Measurements from ENCODE around the gene GPA33.

Gene GPA33

GRCh38 chr1:167114725-167115124, 24.5 kb upstream of the GPA33 start:
- no peaks in the 10 kb centered on the region for H3K9me3 ChIP-seq (ENCODE audit: control insufficient read depth, insufficient read depth, low read depth, low read length)
- no peak for TF ChIP-seq ZNF600 (tag by site-specific recombination; IDR thresholded peaks at IDR 0.05)
- TF ChIP-seq ZNF585B (tag by site-specific recombination; IDR thresholded peaks at IDR 0.05) = no peak
- no peak for TF ChIP-seq SP7 (tag by site-specific recombination; IDR thresholded peaks at IDR 0.05)
- TF ChIP-seq SCRT2 (tag by site-specific recombination; IDR thresholded peaks at IDR 0.05) = no peak
- TF ChIP-seq SALL2 (tag by site-specific recombination; IDR thresholded peaks at IDR 0.05; ENCODE audit: borderline replicate concordance) = no peak
- no peak for TF ChIP-seq ZNF354C (tag by site-specific recombination; IDR thresholded peaks at IDR 0.05; ENCODE audit: borderline replicate concordance, low read depth)
- no peak for TF ChIP-seq ZNF654 (tag by site-specific recombination; IDR thresholded peaks at IDR 0.05; ENCODE audit: low read depth)
- no peak for TF ChIP-seq ZNF174 (tag by site-specific recombination; IDR thresholded peaks at IDR 0.05)
- no peak for TF ChIP-seq ZNF776 (tag by site-specific recombination; IDR thresholded peaks at IDR 0.05; ENCODE audit: borderline replicate concordance)
- TF ChIP-seq FEZF1 (tag by site-specific recombination; IDR thresholded peaks at IDR 0.05) = no peak
- no peak for TF ChIP-seq ZNF664 (tag by site-specific recombination; IDR thresholded peaks at IDR 0.05)
- no peak for TF ChIP-seq ZSCAN16 (tag by site-specific recombination; IDR thresholded peaks at IDR 0.05)
- no peak for TF ChIP-seq ZBTB8A (tag by site-specific recombination; IDR thresholded peaks at IDR 0.05)
- TF ChIP-seq ZNF223 (tag by site-specific recombination; IDR thresholded peaks at IDR 0.05) = no peak
- no peak for TF ChIP-seq MZF1 (tag by site-specific recombination; IDR thresholded peaks at IDR 0.05; ENCODE audit: borderline replicate concordance)
- no peak for TF ChIP-seq ZNF658 (tag by site-specific recombination; IDR thresholded peaks at IDR 0.05)
- no peak for TF ChIP-seq ZNF580 (tag by site-specific recombination; IDR thresholded peaks at IDR 0.05)
- no peak for TF ChIP-seq ZNF677 (tag by site-specific recombination; IDR thresholded peaks at IDR 0.05)
- TF ChIP-seq ZNF639 (tag by site-specific recombination; IDR thresholded peaks at IDR 0.05) = no peak
- H3K4me1 ChIP-seq (ENCODE audit: control insufficient read depth, insufficient read depth, low read length) = no peaks in the 10 kb centered on the region
- ChIA-PET CTCF (no interaction called here), POLR2A (no interaction called here)
- H3K27ac ChIP-seq (ENCODE audit: extremely low read depth, low read depth, low read length) = no peak overlapping the region
- no peak overlapping the region for H3K4me3 ChIP-seq (ENCODE audit: low read depth, low read length)
- no peaks in the 10 kb centered on the region for H3K36me3 ChIP-seq (ENCODE audit: control insufficient read depth in 2 of 2, insufficient read depth in 1 of 2, low read length in 2 of 2)

DNA sequence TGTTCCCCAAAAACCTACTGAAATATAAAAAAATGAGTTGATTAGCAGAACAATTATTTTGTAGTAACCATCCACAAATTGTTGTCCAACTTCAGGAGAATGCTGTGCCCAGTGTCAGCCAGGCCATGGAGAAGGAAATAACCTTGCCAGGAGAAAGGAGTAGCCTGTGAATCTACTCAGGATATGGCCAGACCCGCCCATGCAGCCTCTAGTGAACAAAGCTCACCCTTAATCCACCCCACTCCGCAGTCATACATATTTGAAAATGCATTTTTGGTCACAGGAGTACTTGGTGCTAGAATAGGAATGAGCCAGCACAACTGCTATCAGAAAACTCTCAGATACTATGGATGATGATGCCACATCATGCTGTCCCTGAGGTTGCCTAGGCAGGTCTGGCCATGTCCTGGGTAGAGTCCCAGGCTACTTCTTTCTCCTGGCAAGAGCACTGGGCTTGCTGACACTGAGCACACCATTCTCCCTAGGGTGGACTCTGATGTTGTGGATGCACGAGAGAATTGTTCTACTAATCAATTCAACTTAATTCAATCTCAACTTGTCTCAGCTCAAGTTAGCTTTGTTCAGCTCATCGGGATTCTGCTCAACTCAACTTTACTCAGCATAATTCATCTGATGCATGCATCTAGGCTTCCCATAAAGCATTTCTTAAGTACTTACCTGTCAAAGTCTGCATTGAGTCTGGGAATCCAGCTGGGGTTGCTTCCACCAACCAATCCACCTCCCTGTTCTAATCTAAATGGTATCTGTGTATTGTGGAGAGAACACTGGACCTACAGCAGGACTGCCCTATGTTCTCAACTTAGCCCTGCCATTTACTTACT, 21.9 kb upstream of the GPA33 start:
- Histone ChIP-seq H3K27ac (ENCODE audit: extremely low read depth, low read depth, low read length) (no peak overlapping the region), H3K4me3 (ENCODE audit: low read depth, low read length) (no peak overlapping the region), H3K9me3 (ENCODE audit: control insufficient read depth, insufficient read depth, low read depth, low read length) (no peaks in the 10 kb centered on the region), H3K4me1 (ENCODE audit: control insufficient read depth, insufficient read depth, low read length) (peaks cover 4% of the 10 kb centered on the region), H3K36me3 (ENCODE audit: control insufficient read depth in 2 of 2, insufficient read depth in 1 of 2, low read length in 2 of 2) (no peaks in the 10 kb centered on the region)
- CTCF ChIA-PET = interaction anchor here (1.1 kb wide), 1 partner anchor 45 kb away, joined by 4 read pairs; no protein-coding TSS in a partner anchor
- POLR2A ChIA-PET = no interaction called here
- TF ChIP-seq OVOL3 (tag by site-specific recombination; IDR thresholded peaks at IDR 0.05) = no peak
- TF ChIP-seq ZNF324 (tag by site-specific recombination; IDR thresholded peaks at IDR 0.05) = no peak
- TF ChIP-seq OSR2 (tag by site-specific recombination; IDR thresholded peaks at IDR 0.05) = no peak
- no peak for TF ChIP-seq KLF17 (tag by site-specific recombination; IDR thresholded peaks at IDR 0.05)
- TF ChIP-seq ZNF670 (tag by site-specific recombination; IDR thresholded peaks at IDR 0.05; ENCODE audit: low read depth) = no peak
- no peak for TF ChIP-seq CTCF (tag by site-specific recombination; IDR thresholded peaks at IDR 0.05)
- TF ChIP-seq ZXDB (tag by site-specific recombination; IDR thresholded peaks at IDR 0.05) = no peak
- no peak for TF ChIP-seq GLI2 (tag by site-specific recombination; IDR thresholded peaks at IDR 0.05; ENCODE audit: borderline replicate concordance, low read depth)
- no peak for TF ChIP-seq ZBTB11 (tag by site-specific recombination; conservative IDR thresholded peaks at IDR 0.05; ENCODE audit: low read depth)
- no peak for TF ChIP-seq KLF1 (tag by site-specific recombination; IDR thresholded peaks at IDR 0.05)
